ENCODE results near the gene PTGIS. TPM values are rescaled to one million over a fixed set of nuclear protein-coding genes. Genes with fewer than 3 reads are reported as not detected.

Gene PTGIS
- total RNA-seq, 1 donor from 2014 or later, result 31.3 TPM

DNA sequence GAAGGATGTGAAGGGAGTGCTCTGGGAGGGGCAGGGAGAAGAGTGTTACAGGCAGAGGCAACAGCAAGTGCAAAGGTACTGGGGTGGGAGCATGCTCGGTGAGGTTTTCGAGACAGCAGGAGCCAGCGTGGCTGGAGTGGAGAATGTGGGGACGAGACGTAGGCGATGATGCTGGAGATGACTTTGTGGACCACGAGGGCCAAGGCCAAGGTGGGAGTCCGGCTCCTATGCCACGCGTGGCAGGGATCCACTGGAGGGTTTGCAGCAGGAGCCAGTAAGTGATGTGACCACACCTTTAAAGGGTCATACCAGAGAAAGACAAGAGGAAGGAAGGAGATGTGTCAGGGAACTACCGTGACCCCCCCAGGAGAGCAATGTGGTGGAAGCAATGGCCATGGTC lies 7.3 kb downstream of the PTGIS start:
- Mint-ChIP-seq H3K27ac (no peak overlapping the region), H3K27me3 (ENCODE audit: insufficient read depth, low read depth) (peaks cover 6% of the 10 kb centered on the region), H3K36me3 (peaks cover 2% of the 10 kb centered on the region), H3K9me3 (peaks cover 6% of the 10 kb centered on the region), H3K4me1 (peaks cover 7% of the 10 kb centered on the region), H3K4me3 (no peak overlapping the region)
- TF ChIP-seq, protein P1, sequence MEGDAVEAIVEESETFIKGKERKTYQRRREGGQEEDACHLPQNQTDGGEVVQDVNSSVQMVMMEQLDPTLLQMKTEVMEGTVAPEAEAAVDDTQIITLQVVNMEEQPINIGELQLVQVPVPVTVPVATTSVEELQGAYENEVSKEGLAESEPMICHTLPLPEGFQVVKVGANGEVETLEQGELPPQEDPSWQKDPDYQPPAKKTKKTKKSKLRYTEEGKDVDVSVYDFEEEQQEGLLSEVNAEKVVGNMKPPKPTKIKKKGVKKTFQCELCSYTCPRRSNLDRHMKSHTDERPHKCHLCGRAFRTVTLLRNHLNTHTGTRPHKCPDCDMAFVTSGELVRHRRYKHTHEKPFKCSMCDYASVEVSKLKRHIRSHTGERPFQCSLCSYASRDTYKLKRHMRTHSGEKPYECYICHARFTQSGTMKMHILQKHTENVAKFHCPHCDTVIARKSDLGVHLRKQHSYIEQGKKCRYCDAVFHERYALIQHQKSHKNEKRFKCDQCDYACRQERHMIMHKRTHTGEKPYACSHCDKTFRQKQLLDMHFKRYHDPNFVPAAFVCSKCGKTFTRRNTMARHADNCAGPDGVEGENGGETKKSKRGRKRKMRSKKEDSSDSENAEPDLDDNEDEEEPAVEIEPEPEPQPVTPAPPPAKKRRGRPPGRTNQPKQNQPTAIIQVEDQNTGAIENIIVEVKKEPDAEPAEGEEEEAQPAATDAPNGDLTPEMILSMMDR (IDR thresholded peaks at IDR 0.05), result no peak
- TF ChIP-seq EZH2 (IDR thresholded peaks at IDR 0.05) (no peak), EZH2phosphoT487 (IDR thresholded peaks at IDR 0.05) (no peak)
- H3K4me1 ChIP-seq, result peaks cover 11% of the 10 kb centered on the region
- H4K20me1 ChIP-seq (ENCODE audit: low read depth), result peaks cover 12% of the 10 kb centered on the region
- H3K27ac ChIP-seq, result no peak overlapping the region
- H3K9ac ChIP-seq, result no peak overlapping the region
- H2AFZ ChIP-seq (replicated peaks), result no peak overlapping the region
- no peak for DNase-seq (ENCODE audit: low spot score)
- H3K9me3 ChIP-seq (ENCODE audit: low read depth), result peaks cover 13% of the 10 kb centered on the region
- no peak overlapping the region for H3K4me2 ChIP-seq
- H3K79me2 ChIP-seq (ENCODE audit: low read depth), result peaks cover 17% of the 10 kb centered on the region
- no peaks in the 10 kb centered on the region for H3K27me3 ChIP-seq
- peaks cover 12% of the 10 kb centered on the region for H3F3A ChIP-seq (ENCODE audit: low read depth)
- H3K4me3 ChIP-seq, result no peak overlapping the region
- H3K36me3 ChIP-seq, result peaks cover 10% of the 10 kb centered on the region

DNA sequence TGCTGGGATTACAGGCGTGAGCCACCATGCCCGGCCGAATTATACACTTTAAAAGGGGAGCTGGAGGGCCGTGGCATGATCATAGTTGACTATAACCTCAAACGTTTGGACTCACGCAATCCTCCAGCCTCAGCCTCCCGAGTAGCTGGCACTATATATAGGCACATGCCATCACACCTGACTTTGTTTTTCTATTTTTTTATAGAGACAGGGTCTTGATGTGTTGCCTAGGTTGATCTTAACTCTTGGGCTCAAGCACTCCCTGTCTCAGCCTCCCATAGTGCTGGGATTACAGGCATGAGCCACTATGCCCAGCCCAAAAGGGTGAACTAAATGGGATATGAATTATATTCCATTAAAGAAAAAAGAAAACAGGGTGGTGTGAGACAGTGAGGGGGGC lies 7.8 kb downstream of the PTGIS start:
- Histone ChIP-seq H3K9ac (no peak overlapping the region), H3K36me3 (peaks cover 10% of the 10 kb centered on the region), H4K20me1 (ENCODE audit: low read depth) (peaks cover 12% of the 10 kb centered on the region), H3F3A (ENCODE audit: low read depth) (peaks cover 7% of the 10 kb centered on the region), H3K4me2 (no peak overlapping the region), H2AFZ (replicated peaks) (no peak overlapping the region), H3K27ac (no peak overlapping the region), H3K27me3 (no peaks in the 10 kb centered on the region), H3K4me1 (peaks cover 11% of the 10 kb centered on the region), H3K4me3 (no peak overlapping the region), H3K9me3 (ENCODE audit: low read depth) (peaks cover 17% of the 10 kb centered on the region), H3K79me2 (ENCODE audit: low read depth) (peaks cover 12% of the 10 kb centered on the region)
- no peak for DNase-seq (ENCODE audit: low spot score)
- Mint-ChIP-seq H3K9me3 (peaks cover 8% of the 10 kb centered on the region), H3K27ac (no peak overlapping the region), H3K4me1 (peaks cover 7% of the 10 kb centered on the region), H3K36me3 (peaks cover 2% of the 10 kb centered on the region), H3K27me3 (ENCODE audit: insufficient read depth, low read depth) (peaks cover 6% of the 10 kb centered on the region), H3K4me3 (no peak overlapping the region)
- TF ChIP-seq EZH2 (IDR thresholded peaks at IDR 0.05) (no peak), EZH2phosphoT487 (IDR thresholded peaks at IDR 0.05) (no peak)
- TF ChIP-seq, protein P1 (IDR thresholded peaks at IDR 0.05), result no peak

DNA sequence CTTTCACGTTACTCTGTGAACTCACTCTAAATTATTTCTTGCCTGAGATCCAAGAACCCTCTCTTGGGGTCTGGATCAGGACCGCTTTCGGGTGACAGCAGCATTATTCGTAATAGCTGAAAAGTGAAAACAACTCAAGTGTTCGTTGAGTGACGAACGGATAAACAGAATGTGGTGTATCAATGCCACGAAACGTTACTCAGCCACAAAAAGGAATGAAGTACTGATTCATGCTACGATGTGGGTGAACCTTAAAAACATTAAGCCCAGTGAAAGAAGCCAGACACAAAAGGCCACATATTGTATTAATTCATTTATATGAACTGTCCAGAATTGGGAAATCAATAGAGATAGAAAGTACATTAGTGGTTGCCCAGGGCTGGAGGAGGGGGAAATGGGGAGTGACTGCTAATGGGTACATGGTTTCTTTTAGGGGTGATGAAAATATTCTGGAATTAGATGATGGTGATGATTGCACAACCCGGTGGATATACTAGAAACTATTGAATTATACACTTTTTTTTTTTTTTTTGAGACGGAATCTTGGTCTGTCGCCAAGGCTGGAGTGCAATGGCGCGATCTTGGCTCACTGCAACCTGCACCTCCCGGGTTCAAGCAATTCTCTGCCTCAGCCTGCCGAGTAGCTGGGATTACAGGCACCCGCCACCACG lies 8.4 kb downstream of the PTGIS start:
- no peak for DNase-seq (ENCODE audit: low spot score)

More for the DNA sequence above, 8.4 kb downstream of the PTGIS start:
- Mint-ChIP-seq H3K27ac (no peak overlapping the region), H3K4me3 (no peak overlapping the region), H3K9me3 (peaks cover 8% of the 10 kb centered on the region), H3K27me3 (ENCODE audit: insufficient read depth, low read depth) (peaks cover 6% of the 10 kb centered on the region), H3K4me1 (peaks cover 7% of the 10 kb centered on the region), H3K36me3 (peaks cover 2% of the 10 kb centered on the region)
- TF ChIP-seq EZH2phosphoT487 (IDR thresholded peaks at IDR 0.05), result no peak
- TF ChIP-seq EZH2 (IDR thresholded peaks at IDR 0.05), result no peak
- TF ChIP-seq, protein P1 (IDR thresholded peaks at IDR 0.05), result no peak
- H3K4me2 ChIP-seq, result no peak overlapping the region
- peaks cover 11% of the 10 kb centered on the region for H3K4me1 ChIP-seq
- no peak overlapping the region for H3K9ac ChIP-seq
- H3K79me2 ChIP-seq (ENCODE audit: low read depth), result peaks cover 9% of the 10 kb centered on the region
- peaks cover 20% of the 10 kb centered on the region for H3K9me3 ChIP-seq (ENCODE audit: low read depth)
- peaks cover 12% of the 10 kb centered on the region for H4K20me1 ChIP-seq (ENCODE audit: low read depth)
- H3K27me3 ChIP-seq, result no peaks in the 10 kb centered on the region
- no peak overlapping the region for H3K27ac ChIP-seq
- peaks cover 4% of the 10 kb centered on the region for H3F3A ChIP-seq (ENCODE audit: low read depth)
- no peak overlapping the region for H3K4me3 ChIP-seq
- peaks cover 11% of the 10 kb centered on the region for H3K36me3 ChIP-seq
- H2AFZ ChIP-seq (replicated peaks), result no peak overlapping the region
